Small intestine (tissue), 7 donors: ENCODE data around the gene LAMA5. TPM values are rescaled to one million over a fixed set of nuclear protein-coding genes. Genes with fewer than 3 reads are reported as not detected.
"Not testable (repeated sequence)": the region's sequence is repeated elsewhere in the genome, so short reads cannot be mapped to it uniquely, and the experiment has no call there.

Source experiments
- DNase-seq, 2 donors: peaks; one replicate each; pipeline versions ENCODE4 v3.0.0 to v3.0.0-alpha.2; 2013
- FAIRE-seq: peaks from 2 replicates; lab custom pipeline; 2012; peaks lifted over from hg19 to GRCh38; lab: Jason Lieb, UNC
- H3K27ac ChIP-seq, 3 donors: one replicate each; pipeline ENCODE4 v1.5.1; 2013; ENCODE audit warnings: low read length in 2 of 3, mild to moderate bottlenecking in 2 of 3, control low read depth in 1 of 3, inconsistent platforms in 1 of 3, low read depth in 1 of 3, moderate library complexity in 1 of 3
- H3K27me3 ChIP-seq, 3 donors: one replicate each; pipeline ENCODE4 v1.6.1; 2013; ENCODE audit warnings: low read length in 3 of 3, inconsistent platforms in 1 of 3; ENCODE audit not compliant: control insufficient read depth in 3 of 3, insufficient read depth in 3 of 3
- H3K36me3 ChIP-seq, 3 donors: one replicate each; pipeline ENCODE4 v1.6.1; 2013; ENCODE audit warnings: low read length in 3 of 3, inconsistent platforms in 1 of 3, low read depth in 1 of 3, mild to moderate bottlenecking in 1 of 3, moderate library complexity in 1 of 3; ENCODE audit not compliant: control insufficient read depth in 3 of 3, insufficient read depth in 2 of 3
- H3K4me1 ChIP-seq, 3 donors: one replicate each; pipeline ENCODE4 v1.6.1; 2013; ENCODE audit warnings: low read length in 2 of 3, inconsistent platforms in 1 of 3, low read depth in 1 of 3, mild to moderate bottlenecking in 1 of 3, moderate library complexity in 1 of 3; ENCODE audit not compliant: control insufficient read depth in 3 of 3, insufficient read depth in 2 of 3
- H3K4me3 ChIP-seq, 3 donors: one replicate each; pipeline ENCODE4 v1.5.1; 2013; ENCODE audit warnings: low read length in 3 of 3, control low read depth in 1 of 3, inconsistent platforms in 1 of 3, low read depth in 1 of 3, mild to moderate bottlenecking in 1 of 3, moderate library complexity in 1 of 3
- H3K9me3 ChIP-seq, 2 donors: one replicate each; pipeline ENCODE4 v1.6.1; 2013; ENCODE audit warnings: low read depth in 1 of 2, low read length in 1 of 2; ENCODE audit not compliant: control insufficient read depth in 2 of 2, insufficient read depth in 1 of 2
- WGBS, 3 donors: extraction: QIAGEN DNeasy Blood & Tissue Kit; methylation state at CpG; one replicate each; pipeline ENCODE4 v1.1.7; 2013; 5-methylcytosine and 5-hydroxymethylcytosine counted together
- polyA plus RNA-seq, 4 donors: library from polyadenylated mRNA; stranded (reverse) in 3 of 4; unstranded in 1 of 4; fragments of 200-250 nt in 3 of 4; fragments of 120-200 nt in 1 of 4; gene quantifications; one replicate each; pipeline versions ENCODE4 v1.2.1 to v1.2.3, GENCODE V29; 2013
- donor health status: healthy with polysubstance abuse.
- donor health status: control.
- donor health status: control.
- donor health status: Bipolar disorder and iron deficiency.
- donor health status: healthy.

The LAMA5 gene
- polyA plus RNA-seq, 4 donors, result 1.3 to 62.8 (median 23.0) TPM

DNA sequence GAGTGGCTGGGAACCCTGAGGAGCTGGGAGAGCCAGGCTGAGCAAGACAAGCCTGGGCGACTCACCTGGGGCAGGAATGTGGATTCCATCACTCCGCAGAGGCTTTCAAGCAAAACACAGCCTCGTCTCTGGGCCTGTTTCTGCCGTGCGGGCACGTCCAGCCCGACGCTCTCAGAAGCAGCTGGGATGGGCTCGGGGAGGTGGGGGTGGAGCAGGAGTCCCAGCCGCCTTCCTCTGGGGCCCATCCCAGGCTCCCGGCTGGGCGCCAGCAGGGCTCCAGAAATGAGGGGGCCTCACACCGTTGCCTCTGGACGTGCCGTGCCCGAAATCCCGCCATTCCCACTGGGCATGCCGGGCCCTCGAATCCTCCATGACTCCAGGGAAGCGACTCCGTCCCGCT lies 11.1 kb upstream of the LAMA5 start:
- Histone ChIP-seq H3K4me3 (no peak overlapping the region), H3K27ac (no peak overlapping the region), H3K27me3 (peaks cover 0 to 3% (median 0%) of the 10 kb centered on the region in 3 donors), H3K36me3 (peaks cover 0 to 12% (median 0%) of the 10 kb centered on the region in 3 donors), H3K9me3 (no peaks in the 10 kb centered on the region), H3K4me1 (peaks cover 0 to 33% (median 0%) of the 10 kb centered on the region in 3 donors)
- 62 to 74% (median 69%) methylated on average over 20 to 22 of the region's 22 CpGs for WGBS, 3 donors
- FAIRE-seq (no peak), DNase-seq (no peak)

DNA sequence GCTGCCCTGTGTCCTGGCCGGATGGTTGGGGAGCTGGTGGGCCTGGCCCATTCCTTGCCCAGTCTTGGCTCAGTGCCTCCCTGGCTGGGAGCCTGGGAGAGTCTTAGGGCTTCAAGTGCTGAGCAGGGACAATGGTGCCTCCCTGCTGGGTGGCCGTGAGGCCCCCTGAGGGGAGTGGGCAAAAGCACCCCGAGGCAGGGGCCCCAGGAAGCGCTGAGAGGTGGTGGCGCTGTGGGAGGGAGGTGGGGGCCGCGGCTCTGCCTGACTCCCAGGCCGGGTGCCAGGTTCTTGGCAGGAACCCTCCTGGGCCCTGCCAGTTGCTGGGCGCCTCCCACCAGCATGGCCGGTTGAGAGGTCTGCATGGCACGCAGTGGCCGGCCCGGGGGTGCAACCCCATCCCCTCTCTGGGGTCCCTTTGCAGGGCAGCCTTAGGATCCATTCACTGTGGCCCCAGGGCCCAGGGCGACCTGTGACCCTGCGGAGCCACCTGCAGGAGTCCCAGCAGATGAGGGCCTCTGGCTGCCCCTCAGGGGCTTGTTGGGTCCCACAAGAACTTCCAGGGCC lies 10.6 kb upstream of the LAMA5 start:
- Histone ChIP-seq H3K27me3 (peaks cover 0 to 3% (median 0%) of the 10 kb centered on the region in 3 donors), H3K36me3 (peaks cover 0 to 12% (median 0%) of the 10 kb centered on the region in 3 donors), H3K27ac (no peak overlapping the region), H3K4me1 (peaks cover 0 to 33% (median 0%) of the 10 kb centered on the region in 3 donors), H3K9me3 (no peaks in the 10 kb centered on the region), H3K4me3 (no peak overlapping the region)
- WGBS, 3 donors, result 43 to 67% (median 48%) methylated on average over 8 to 15 of the region's 15 CpGs
- FAIRE-seq (no peak), DNase-seq (no peak)

DNA sequence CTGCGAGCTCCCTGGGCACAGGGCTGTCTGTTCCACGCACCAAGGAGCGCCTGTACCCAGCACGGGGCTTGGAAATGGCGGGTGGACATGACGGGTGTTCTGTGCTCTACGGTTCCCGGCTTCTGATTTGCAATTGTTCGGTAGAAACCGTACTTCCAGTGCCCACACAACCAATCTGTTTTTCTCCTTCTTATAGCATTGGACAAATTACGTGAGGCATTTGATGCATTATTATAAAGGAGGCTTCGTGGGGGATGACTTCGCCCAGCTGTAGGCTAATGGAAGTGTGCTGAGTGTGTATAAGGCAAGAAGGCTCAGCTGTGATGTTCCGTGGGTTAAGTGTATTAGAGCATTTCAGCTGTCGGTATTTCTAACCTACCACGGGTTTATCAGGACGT lies 10.0 kb upstream of the LAMA5 start:
- FAIRE-seq, result no peak
- Histone ChIP-seq H3K27me3 (peaks cover 0 to 3% (median 0%) of the 10 kb centered on the region in 3 donors), H3K36me3 (peaks cover 0 to 8% (median 0%) of the 10 kb centered on the region in 3 donors), H3K4me1 (peaks cover 0 to 33% (median 0%) of the 10 kb centered on the region in 3 donors), H3K9me3 (no peaks in the 10 kb centered on the region), H3K27ac (no peak overlapping the region), H3K4me3 (no peak overlapping the region)
- DNase-seq, result no peak
- WGBS, 3 donors, result 74 to 82% (median 80%) methylated on average over 17 of the region's 17 CpGs

DNA sequence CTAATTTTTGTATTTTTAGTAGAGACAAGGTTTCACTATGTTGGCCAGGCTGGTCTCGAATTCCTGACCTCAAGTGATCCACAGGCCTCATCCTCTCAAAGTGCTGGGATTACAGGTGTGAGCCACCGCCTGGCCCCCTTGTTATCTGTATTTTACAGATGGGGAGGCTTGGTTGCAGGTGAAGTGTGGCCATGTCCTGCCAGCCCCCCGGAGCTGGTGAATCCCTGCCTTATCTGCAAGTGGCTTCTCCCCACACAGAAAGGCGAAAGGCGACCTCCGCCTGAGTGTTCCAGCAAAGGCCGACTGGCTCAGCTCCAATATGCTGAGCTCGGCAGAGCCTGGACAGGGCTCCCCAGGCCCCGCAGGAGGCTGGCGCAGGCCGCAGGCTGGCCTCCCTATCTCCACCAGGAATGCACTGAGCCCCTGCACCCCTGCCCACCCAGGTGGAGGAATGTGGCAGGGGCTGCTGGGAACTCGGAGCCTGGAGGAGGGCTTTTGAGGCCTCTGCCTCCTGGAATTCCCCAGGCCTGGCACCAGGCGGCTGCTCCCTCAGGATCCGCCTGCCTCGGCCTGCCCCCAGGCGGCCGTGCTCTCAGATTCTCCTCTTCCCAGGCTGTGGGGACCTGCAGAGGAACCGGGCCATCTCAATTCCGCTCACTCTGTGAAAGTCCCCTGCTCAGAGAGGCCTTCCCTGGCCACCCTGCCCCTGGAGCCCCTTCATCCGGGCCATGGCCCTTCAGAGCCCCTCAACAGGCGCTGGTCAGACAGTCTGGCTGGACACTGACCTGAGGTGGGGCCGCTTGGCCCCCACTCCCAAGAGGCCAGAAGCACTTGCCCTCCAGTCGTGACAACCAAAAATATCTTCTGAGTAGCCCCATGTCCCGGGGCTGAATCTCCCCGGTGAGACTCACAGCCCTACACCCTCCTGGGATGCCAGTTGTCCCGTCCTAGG lies 9.3 kb upstream of the LAMA5 start:
- Histone ChIP-seq H3K36me3 (peaks cover 0 to 3% (median 0%) of the 10 kb centered on the region in 3 donors), H3K9me3 (no peaks in the 10 kb centered on the region), H3K27me3 (peaks cover 0 to 3% (median 0%) of the 10 kb centered on the region in 3 donors), H3K4me1 (peaks cover 0 to 38% (median 0%) of the 10 kb centered on the region in 3 donors), H3K4me3 (no peak overlapping the region), H3K27ac (no peak overlapping the region)
- 38 to 56% (median 52%) methylated on average over 26 of the region's 26 CpGs for WGBS, 3 donors
- DNase-seq, result peak in 1 of 2 donors; percentile 65
- FAIRE-seq, result no peak

DNA sequence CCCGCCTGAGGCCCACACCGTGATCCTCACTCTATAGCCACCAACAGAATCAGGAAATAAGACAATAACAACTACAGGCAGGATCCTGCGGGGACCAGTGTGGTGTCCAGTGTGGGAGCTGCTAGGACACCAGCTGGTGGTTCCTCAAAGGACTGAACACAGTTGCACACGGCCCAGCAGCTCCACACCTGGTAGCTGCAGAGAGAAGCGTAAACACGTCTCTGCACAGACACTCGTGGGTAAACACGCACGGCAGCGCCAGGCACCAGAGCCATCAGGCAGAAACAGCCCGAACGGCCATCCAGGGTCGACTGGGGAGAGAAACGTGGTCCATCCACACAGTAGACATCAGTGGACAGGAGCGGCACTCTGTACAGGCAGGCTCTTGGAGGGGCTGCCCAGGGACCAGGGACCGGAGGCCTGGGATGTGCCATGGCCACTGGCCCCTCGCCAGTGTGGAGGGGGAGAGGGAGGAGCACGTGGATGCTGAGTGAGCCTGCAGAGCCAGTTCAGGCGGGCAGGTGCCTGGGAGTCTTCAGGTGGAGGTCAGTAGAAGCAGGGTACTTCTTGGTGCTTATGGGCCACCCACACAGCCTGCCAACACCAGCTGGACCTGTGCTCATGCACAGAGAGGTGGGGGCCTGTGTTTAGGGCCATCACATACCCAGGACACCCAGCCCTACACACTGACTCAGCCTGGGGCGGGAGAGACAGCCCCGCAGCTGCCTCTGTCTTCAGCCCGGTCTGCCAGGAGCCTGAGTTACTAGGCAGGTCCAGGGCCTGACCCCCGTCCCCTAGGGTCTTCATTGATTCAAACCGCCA lies 7.4 kb upstream of the LAMA5 start:
- no peak for FAIRE-seq
- no peak overlapping the region for H3K4me3 ChIP-seq
- no peaks in the 10 kb centered on the region for H3K9me3 ChIP-seq
- peak overlapping the region in 2 of 3 donors; percentile 4 to 48 for H3K27ac ChIP-seq
- DNase-seq, result no peak
- H3K36me3 ChIP-seq, result no peaks in the 10 kb centered on the region
- peaks cover 0 to 56% (median 0%) of the 10 kb centered on the region in 3 donors for H3K4me1 ChIP-seq
- peaks cover 0 to 3% (median 0%) of the 10 kb centered on the region in 3 donors for H3K27me3 ChIP-seq
- 32 to 54% (median 45%) methylated on average over 24 of the region's 24 CpGs for WGBS, 3 donors

DNA sequence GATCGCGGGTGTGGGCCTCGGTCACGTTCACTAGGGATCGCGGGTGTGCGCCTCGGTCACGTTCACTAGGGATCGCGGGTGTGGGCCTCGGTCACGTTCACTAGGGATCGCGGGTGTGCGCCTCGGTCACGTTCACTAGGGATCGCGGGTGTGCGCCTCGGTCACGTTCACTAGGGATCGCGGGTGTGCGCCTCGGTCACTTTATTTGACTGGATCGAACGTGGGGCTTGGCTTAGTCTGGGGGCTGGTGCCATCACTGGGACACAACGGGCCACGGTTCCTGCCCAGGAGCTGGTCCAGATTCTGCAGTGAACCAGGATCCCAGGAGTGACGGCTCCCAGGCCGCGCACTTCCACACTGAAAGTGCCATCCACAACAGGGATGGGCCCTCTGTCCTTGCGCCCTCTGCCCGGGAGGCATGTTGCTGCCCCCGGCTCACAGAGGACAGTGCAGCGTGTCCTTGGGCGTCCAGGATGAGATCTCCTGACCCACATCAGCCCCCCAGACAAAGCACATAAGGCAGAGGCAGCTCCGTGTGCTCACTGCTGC lies 6.6 kb upstream of the LAMA5 start:
- H3K27me3 ChIP-seq, H3K4me3 ChIP-seq, H3K9me3 ChIP-seq, H3K27ac ChIP-seq, H3K36me3 ChIP-seq, FAIRE-seq, DNase-seq: not testable (repeated sequence)
- H3K4me1 ChIP-seq, result peaks cover 0 to 64% (median 2%) of the 10 kb centered on the region in 3 donors
- 78 to 92% (median 84%) methylated on average over 22 to 27 of the region's 40 CpGs for WGBS, 3 donors

DNA sequence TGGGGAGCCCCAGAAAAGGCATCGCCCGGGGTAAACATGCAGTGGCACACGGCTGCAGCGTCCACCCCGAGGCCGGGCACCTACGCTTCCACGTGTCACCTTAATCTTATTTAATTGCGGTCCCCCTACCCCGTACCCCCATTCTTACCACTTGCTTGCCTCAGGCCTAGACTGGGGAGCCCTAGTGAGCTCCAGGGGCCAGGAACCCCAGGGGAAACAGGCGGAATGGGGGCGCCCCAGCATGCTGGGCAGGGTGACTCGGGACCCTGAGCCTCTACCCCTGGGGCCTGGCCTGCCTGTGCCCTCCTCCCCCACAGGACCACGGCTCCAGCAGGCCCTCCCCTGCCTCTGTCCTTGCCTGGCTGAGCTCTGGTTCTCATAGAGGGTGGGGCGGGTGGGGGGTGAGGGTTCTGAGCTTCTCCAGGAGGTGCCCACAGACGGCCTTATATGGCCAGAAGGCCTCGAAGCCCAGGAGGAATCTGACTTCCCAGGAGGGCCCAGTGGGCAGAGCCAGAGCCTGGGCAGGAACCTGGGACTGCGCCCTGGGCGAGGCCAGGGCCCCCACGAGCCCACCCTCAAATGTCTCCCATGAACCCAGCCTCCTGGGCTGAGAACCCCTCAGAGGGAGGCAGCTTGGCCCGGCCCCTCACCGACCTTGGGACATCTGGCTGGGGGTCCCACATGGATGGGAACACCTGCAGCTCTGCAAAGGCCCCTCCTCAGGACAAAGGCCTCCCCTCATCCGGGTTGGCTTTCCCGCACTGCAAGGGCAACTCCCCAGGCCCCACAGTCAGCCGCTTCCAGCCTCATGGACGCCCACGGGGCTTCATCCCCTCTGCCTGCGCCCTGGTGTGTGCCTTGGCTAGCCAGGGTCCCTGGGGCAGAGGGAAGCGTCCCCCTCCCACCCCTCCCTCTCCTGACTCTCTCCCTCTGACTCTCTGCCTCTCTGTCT lies 5.2 kb upstream of the LAMA5 start:
- no peak overlapping the region for H3K4me3 ChIP-seq
- 58 to 81% (median 68%) methylated on average over 28 to 29 of the region's 29 CpGs for WGBS, 3 donors
- peaks cover 0 to 69% (median 5%) of the 10 kb centered on the region in 3 donors for H3K4me1 ChIP-seq
- no peaks in the 10 kb centered on the region for H3K36me3 ChIP-seq
- H3K27ac ChIP-seq, result no peak overlapping the region
- no peaks in the 10 kb centered on the region for H3K9me3 ChIP-seq
- peaks cover 0 to 8% (median 0%) of the 10 kb centered on the region in 3 donors for H3K27me3 ChIP-seq
- FAIRE-seq (no peak), DNase-seq (no peak)
